Parathyroid adenoma (tissue), 2 donors: ENCODE measurements around the gene CRCP.
A peak's percentile ranks its signal among the peaks of the same experiment; 100 is the strongest.
"Not testable (repeated sequence)": the region's sequence is repeated elsewhere in the genome, so short reads cannot be mapped to it uniquely, and the experiment has no call there.

Experiments used
- H2AFZ ChIP-seq: fragments of 300-600 bp; sonication (generic); one replicate; pipeline ENCODE4 v1.7.0; 2017; ENCODE audit warnings: antibody characterized with exemption, mild to moderate bottlenecking
- H3K27ac ChIP-seq: fragments of 300-600 bp; sonication (generic); one replicate; pipeline ENCODE4 v1.7.0; 2017
- H3K27me3 ChIP-seq: fragments of 300-600 bp; sonication (generic); one replicate; pipeline ENCODE4 v1.7.0; 2017; ENCODE audit warnings: low read length; ENCODE audit not compliant: control insufficient read depth, insufficient read depth
- H3K36me3 ChIP-seq: fragments of 300-600 bp; sonication (generic); one replicate; pipeline ENCODE4 v1.7.0; 2017; ENCODE audit warnings: low read length; ENCODE audit not compliant: control insufficient read depth, insufficient read depth
- H3K4me1 ChIP-seq: fragments of 300-600 bp; sonication (generic); one replicate; pipeline ENCODE4 v1.7.0; 2017; ENCODE audit warnings: control low read depth
- H3K4me2 ChIP-seq: fragments of 300-600 bp; sonication (generic); one replicate; pipeline ENCODE4 v1.7.0; 2017; ENCODE audit warnings: low read length
- H3K4me3 ChIP-seq: fragments of 300-600 bp; sonication (generic); one replicate; pipeline ENCODE4 v1.7.0; 2017; ENCODE audit warnings: low read depth, low read length
- H3K79me2 ChIP-seq: fragments of 300-600 bp; sonication (generic); one replicate; pipeline ENCODE4 v1.7.0; 2017; ENCODE audit warnings: control low read depth
- H3K9ac ChIP-seq: fragments of 300-600 bp; sonication (generic); one replicate; pipeline ENCODE4 v1.7.0; 2017; ENCODE audit warnings: mild to moderate bottlenecking
- H3K9me3 ChIP-seq: fragments of 300-600 bp; sonication (generic); one replicate; pipeline ENCODE4 v1.7.0; 2017; ENCODE audit warnings: low read length; ENCODE audit not compliant: control insufficient read depth
- TF ChIP-seq, protein P1 (sequence below): fragments of 300-600 bp; sonication (generic); IDR thresholded peaks from one replicate; pipeline ENCODE4 v1.7.0; 2017; ENCODE audit warnings: antibody characterized with exemption, mild to moderate bottlenecking
- donor health status: primary hyperparathyroidism.

Gene CRCP

DNA sequence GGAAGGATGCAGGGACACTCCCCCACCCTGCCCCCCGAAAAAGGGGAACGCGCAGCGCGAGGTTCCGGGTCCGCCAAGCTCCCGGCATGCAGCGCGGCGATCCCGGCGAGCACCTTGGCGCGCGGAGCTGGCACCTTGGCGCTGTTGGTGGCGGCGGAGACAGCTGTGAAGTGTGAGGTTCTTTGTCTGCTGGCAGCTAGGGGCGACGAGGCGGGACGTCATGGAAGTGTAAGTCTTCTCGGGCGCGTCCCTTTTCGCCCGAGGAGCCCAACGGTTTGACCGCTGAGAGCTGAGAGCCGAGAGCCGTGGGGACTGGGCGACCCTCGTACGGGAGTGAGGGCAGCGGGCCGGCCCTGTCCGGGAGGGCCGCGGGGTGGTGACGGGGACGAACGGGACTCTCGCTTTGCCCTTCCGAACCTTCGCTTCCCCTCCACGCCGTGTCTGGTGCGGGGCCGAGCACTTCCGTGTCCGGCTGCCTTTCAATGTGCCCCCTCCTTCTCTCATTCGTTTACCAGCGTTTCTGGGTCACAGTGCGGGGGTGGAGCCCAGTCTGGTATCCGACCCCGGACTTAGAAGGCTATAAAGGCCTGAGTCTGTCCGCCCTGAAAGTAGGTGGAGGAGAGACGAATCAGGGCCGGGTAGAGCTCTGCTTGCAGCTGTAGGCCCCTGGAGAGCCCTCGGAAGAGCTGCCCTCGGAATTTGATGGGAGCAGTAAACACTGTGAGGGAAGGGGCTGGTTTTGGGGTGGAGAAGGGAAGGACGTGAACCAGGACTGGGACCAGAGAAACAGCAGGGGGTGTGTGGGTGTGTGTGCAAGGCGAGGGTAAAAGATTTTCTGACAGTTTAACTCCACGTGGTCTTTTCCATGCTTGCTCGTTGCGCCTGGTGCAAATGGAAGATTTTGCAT is at the start of gene CRCP:
Gene CRCP, plus strand, starts transcription at position 105 of the 907 bp plus-strand sequence. Its CDS starts 116 bp downstream, at position 221.
- H3K27me3 ChIP-seq, result no peaks in the 10 kb centered on the region
- H2AFZ ChIP-seq, result peak within 1 kb of the TSS; percentile 98
- peaks cover 25% of the 10 kb centered on the region for H3K79me2 ChIP-seq
- H3K27ac ChIP-seq, result peak within 1 kb of the TSS; percentile 90
- peak within 1 kb of the TSS; percentile 78 for H3K9ac ChIP-seq
- TF ChIP-seq, protein P1, sequence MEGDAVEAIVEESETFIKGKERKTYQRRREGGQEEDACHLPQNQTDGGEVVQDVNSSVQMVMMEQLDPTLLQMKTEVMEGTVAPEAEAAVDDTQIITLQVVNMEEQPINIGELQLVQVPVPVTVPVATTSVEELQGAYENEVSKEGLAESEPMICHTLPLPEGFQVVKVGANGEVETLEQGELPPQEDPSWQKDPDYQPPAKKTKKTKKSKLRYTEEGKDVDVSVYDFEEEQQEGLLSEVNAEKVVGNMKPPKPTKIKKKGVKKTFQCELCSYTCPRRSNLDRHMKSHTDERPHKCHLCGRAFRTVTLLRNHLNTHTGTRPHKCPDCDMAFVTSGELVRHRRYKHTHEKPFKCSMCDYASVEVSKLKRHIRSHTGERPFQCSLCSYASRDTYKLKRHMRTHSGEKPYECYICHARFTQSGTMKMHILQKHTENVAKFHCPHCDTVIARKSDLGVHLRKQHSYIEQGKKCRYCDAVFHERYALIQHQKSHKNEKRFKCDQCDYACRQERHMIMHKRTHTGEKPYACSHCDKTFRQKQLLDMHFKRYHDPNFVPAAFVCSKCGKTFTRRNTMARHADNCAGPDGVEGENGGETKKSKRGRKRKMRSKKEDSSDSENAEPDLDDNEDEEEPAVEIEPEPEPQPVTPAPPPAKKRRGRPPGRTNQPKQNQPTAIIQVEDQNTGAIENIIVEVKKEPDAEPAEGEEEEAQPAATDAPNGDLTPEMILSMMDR, result no peak
- H3K4me3 ChIP-seq, result peak within 1 kb of the TSS; percentile 90
- peak within 1 kb of the TSS; percentile 90 for H3K4me2 ChIP-seq
- no peaks in the 10 kb centered on the region for H3K4me1 ChIP-seq
- H3K36me3 ChIP-seq, result no peaks in the 10 kb centered on the region
- no peaks in the 10 kb centered on the region for H3K9me3 ChIP-seq

DNA sequence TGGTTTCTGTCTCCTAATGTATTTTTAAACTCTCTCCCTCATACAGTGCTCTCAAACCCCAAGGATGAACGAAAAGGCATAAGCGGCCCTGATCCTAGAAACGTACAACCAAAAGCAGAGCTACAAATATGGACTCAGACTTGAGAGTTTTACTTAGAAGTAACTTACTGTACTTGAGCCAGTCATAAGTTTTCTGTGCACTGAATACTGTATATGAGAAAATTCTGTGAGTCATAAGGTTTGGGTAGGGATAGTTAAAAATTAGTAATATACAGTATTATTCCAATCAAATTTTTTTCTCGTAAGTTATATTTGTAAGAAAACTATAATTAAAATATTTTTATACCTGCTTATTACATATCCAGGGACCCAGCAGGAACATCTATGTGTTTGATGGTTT is 44.9 kb upstream of the CRCP start:
- Histone ChIP-seq H3K9me3 (no peaks in the 10 kb centered on the region), H2AFZ (no peak overlapping the region), H3K4me3 (no peak overlapping the region), H3K9ac (no peak overlapping the region), H3K27ac (no peak overlapping the region), H3K79me2 (no peaks in the 10 kb centered on the region), H3K36me3 (no peaks in the 10 kb centered on the region), H3K4me1 (no peaks in the 10 kb centered on the region), H3K27me3 (no peaks in the 10 kb centered on the region), H3K4me2 (no peak overlapping the region)
- TF ChIP-seq, protein P1, result no peak

DNA sequence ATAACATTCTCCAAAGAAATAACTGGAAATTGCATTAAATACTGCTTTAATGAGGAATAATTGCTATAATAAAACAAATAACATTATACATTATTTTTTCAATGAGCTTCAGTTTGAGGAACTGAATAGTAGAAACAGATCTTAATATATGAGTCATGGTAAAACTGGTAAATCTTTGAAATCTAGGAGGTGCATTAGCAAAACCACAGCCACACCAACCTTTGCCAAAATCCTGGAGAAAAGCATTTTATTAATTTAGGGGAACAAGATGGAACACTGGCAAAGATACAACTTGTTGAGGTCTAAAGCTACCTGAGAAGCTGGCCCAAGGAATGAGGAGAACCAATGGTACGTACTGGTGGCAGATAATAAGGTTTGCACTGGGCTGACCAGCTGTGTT is 44.4 kb upstream of the CRCP start:
- no peaks in the 10 kb centered on the region for H3K27me3 ChIP-seq
- no peak overlapping the region for H3K27ac ChIP-seq
- H3K9me3 ChIP-seq, result no peaks in the 10 kb centered on the region
- no peaks in the 10 kb centered on the region for H3K4me1 ChIP-seq
- no peaks in the 10 kb centered on the region for H3K79me2 ChIP-seq
- H3K36me3 ChIP-seq, result no peaks in the 10 kb centered on the region
- H3K4me3 ChIP-seq, result no peak overlapping the region
- no peak overlapping the region for H3K4me2 ChIP-seq
- TF ChIP-seq, protein P1, result no peak
- H2AFZ ChIP-seq, result no peak overlapping the region
- H3K9ac ChIP-seq, result no peak overlapping the region

DNA sequence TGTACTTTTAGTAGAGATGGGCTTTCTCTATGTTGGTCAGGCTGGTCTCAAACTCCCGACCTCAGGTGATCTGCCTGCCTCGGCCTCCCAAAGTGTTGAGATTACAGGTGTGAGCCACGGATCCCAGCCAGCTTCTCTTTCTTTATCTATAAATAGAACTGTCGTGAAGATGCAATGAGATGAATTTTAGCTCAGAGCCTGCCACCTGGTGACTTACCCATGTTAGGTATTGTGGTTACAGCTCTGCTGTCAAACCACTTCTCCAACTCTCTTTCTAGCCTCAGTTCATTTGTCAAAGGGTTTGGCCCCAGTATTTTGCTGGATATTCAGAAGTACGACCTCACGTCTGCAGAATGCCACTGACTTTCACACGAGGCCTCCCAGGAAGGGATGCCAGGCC is 42.4 kb upstream of the CRCP start:
- not testable (repeated sequence) for H3K4me3 ChIP-seq, H3K4me2 ChIP-seq, H3K9me3 ChIP-seq, H3K9ac ChIP-seq, H3K79me2 ChIP-seq, H3K36me3 ChIP-seq, H3K27me3 ChIP-seq, H3K27ac ChIP-seq, H3K4me1 ChIP-seq
- H2AFZ ChIP-seq, result peak overlapping the region; percentile 27

DNA sequence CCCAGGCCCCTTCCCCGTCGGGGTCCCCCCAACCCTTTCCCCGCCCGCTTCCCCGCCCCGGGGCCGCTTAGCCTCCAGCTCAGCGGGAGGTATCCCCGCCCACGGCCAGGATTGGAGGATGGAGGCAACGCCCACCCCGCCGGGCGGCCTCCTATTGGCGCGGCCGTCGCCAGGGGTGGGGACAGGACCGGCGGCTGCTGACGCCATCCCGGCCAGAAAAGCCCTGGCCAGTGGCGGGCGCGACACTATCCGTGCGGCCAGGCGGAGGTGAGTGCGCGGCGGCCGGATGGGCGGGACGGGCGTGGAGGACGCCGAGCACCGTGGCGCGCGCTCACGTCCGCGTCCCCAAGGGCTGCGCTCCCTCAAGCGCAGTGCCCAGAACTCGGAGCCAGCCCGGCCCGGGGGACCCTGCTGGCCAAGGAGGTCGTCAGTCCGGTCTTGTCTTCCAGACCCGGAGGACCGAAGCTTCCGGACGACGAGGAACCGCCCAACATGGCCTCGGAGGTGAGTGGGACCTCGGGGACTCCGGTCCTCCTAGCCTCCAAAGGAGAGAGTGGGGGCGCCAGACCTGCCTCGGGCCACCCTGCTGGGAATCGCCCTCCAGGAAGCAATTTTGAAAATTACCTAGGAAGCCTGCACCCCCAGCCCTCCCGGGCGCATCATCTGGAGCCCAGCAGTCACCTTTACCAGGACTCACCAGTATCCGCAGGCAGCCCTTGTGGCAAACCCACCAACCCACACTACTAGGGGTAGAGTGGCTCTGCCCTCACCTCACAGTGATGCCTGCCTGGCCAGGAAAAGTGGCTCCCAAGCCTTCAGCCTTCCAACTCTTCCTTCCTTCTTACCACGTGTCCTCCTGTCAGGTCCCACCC is 38.8 kb upstream of the CRCP start, which contains the start of gene ASL:
Gene ASL, plus strand, starts transcription at position 230 of the 872 bp plus-strand sequence. Its CDS starts 263 bp downstream, at position 493.
- H3K27me3 ChIP-seq, result no peaks in the 10 kb centered on the region
- peaks cover 5% of the 10 kb centered on the region for H3K4me1 ChIP-seq
- H3K4me3 ChIP-seq, result peak within 1 kb of the TSS; percentile 88
- peak within 1 kb of the TSS; percentile 49 for H3K27ac ChIP-seq
- no peaks in the 10 kb centered on the region for H3K36me3 ChIP-seq
- H3K79me2 ChIP-seq, result peaks cover 5% of the 10 kb centered on the region
- peak within 1 kb of the TSS; percentile 93 for H3K4me2 ChIP-seq
- peak within 1 kb of the TSS; percentile 72 for H3K9ac ChIP-seq
- no peaks in the 10 kb centered on the region for H3K9me3 ChIP-seq
- peak within 1 kb of the TSS; percentile 100 for H2AFZ ChIP-seq
- TF ChIP-seq, protein P1, result no peak
